Activated naive CD4-positive, alpha-beta T cell treated with anti-CD3 and anti-CD28 coated beads for 36 hours (primary cell): ENCODE measurements around the gene VAC14. TPM values are rescaled to one million over a fixed set of nuclear protein-coding genes. Genes with fewer than 3 reads are reported as not detected.
"Not testable (repeated sequence)": the region's sequence is repeated elsewhere in the genome, so short reads cannot be mapped to it uniquely, and the experiment has no call there.

ENCODE experiments used
- CTCF ChIA-PET: fragments of 350-600 bp; sonication (Branson Sonifier 250); formaldehyde crosslinking; loops from one replicate; lab custom pipeline; 2021; ENCODE audit warnings: antibody characterized with exemption; lab: Charles Lee
- DNase-seq: peaks from one replicate; pipeline ENCODE4 v3.0.0-alpha.2; 2020
- H3K27ac Mint-ChIP-seq: one replicate; pipeline ENCODE4 v1.8.0; 2021; ENCODE audit warnings: mild to moderate bottlenecking, mixed read lengths
- H3K27me3 Mint-ChIP-seq: one replicate; pipeline ENCODE4 v1.8.0; 2021; ENCODE audit warnings: low read depth, mixed read lengths
- H3K36me3 Mint-ChIP-seq: one replicate; pipeline ENCODE4 v1.8.0; 2021; ENCODE audit warnings: low read depth, mixed read lengths
- H3K4me1 Mint-ChIP-seq: one replicate; pipeline ENCODE4 v1.8.0; 2021; ENCODE audit warnings: low read depth, mixed read lengths
- H3K4me3 Mint-ChIP-seq: one replicate; pipeline ENCODE4 v1.8.0; 2021; ENCODE audit warnings: mild to moderate bottlenecking, moderate library complexity, mixed read lengths
- H3K9me3 Mint-ChIP-seq: one replicate; pipeline ENCODE4 v1.8.0; 2021; ENCODE audit warnings: mixed read lengths
- intact Hi-C: fragments of 100-400 bp; cut with micrococcal nuclease; formaldehyde crosslinking; loops from one replicate; pipeline ENCODE4 v1.15.1; 2023
- total RNA-seq, 2 experiments: library from RNA; stranded (reverse); gene quantifications; one replicate each; pipeline ENCODE4 v1.2.3, GENCODE V29; 2021

VAC14 gene
- total RNA-seq, 2 experiments from 2014 or later: 19.6 to 20.6 TPM

DNA sequence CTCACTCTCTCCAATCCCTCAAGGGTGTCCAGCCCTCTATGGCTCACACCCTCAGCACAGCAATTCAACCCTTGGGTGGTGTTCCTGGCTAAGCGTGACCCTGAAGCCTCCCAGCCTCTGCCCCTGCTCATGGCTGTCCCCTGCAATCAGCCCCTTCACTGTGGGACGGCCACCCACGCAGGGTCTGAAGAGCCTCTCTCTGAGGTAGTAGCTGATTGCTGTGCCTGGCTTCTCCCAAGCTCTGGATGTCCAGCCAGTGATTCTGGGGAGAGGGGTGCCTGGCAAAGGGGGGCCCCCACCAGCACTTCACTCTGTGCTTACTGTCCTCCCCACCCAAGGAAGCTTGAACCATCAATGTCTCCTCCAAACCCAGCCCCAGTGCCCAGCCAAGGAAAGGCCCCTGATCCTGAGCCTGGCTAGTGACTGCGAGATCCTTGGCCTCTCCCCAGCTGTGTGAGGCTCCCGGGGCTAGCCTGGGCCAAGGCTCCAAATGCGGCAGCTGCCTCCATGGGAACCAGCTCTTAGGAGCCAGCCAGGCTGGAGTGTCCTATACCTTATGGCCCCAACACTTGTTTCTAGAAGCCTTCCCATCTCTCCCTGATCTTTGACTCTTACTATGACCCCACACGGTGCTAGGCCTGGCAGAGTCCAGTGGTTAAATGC, 125.0 kb downstream of the VAC14 start:
- no peaks in the 10 kb centered on the region for H3K27me3 Mint-ChIP-seq
- H3K27ac Mint-ChIP-seq: no peak overlapping the region
- H3K9me3 Mint-ChIP-seq: no peaks in the 10 kb centered on the region
- DNase-seq: no peak
- no peaks in the 10 kb centered on the region for H3K36me3 Mint-ChIP-seq
- CTCF ChIA-PET: interaction anchor here (0.6 to 9.3 kb wide), 4 partner anchors 22 to 220 kb away, joined by 3 to 70 read pairs (median 3); no protein-coding TSS in a partner anchor
- no peak overlapping the region for H3K4me3 Mint-ChIP-seq
- intact Hi-C loops: no loop called here
- H3K4me1 Mint-ChIP-seq: no peaks in the 10 kb centered on the region

DNA sequence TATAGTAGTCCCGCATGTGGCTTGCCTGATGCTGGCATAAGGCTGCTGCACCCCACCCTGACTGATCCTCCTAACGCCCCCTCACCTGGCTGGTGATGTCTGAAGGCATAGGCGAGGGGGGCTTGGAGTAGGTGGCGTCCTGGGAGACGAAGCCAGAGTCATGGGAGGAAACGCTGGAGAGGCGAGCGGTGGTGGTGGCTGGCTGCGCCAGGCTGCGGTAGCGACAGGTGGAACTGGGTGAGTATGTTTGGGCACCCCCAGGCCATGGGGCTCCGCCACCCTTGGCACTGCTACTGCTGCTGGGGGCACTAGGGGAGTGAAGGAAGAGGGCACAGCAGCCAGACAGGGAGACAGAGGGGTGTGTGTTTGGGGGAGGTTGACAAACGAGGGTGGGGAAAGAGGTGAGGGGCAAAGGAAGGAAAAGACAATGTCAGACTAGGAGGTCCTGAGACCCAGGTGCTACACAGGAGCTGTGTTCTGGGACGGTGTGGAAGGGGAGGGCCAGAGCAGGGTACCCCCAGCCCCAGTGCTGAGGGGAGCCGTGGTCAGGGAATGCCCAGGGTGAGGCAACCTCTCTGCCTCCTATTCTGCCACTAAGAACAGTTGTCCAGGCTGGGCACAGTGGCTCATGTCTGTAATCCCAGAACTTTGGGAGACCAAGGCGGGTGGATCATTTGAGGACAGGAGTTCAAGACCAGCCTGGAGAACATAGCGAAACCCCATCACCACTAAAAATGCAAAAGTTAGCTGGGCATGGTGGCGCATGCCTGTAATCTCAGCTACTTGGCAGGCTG, 126.5 kb downstream of the VAC14 start:
- CTCF ChIA-PET: interaction anchor here (0.7 to 1.6 kb wide), 2 partner anchors 95 to 97 kb away, joined by 3 to 7 read pairs; no protein-coding TSS in a partner anchor
- H3K36me3 Mint-ChIP-seq: peaks cover 1% of the 10 kb centered on the region
- no peak overlapping the region for H3K4me3 Mint-ChIP-seq
- DNase-seq: no peak
- no peaks in the 10 kb centered on the region for H3K27me3 Mint-ChIP-seq
- H3K9me3 Mint-ChIP-seq: no peaks in the 10 kb centered on the region
- no peak overlapping the region for H3K27ac Mint-ChIP-seq
- intact Hi-C loops: no loop called here
- H3K4me1 Mint-ChIP-seq: no peaks in the 10 kb centered on the region

DNA sequence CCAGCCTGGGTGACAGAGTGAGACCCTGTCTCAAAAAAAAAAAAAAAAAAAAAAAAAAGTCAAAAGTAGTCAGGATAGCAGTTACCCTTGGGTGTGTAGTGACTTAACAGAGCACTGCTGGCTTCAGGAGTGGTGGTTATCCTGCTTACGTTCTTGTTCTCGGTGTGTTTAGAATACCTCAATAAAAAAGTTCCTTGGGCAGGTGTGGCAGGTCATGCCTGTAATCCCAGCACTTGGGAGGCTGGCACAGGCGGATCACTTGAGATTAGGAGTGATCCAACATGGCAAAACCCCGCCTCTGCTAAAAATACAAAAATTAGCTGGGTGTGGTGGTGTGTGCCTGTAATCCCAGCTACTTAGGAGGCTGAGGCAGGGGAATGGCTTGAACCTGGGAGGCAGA, 130.0 kb downstream of the VAC14 start:
- DNase-seq, H3K4me1 Mint-ChIP-seq, H3K27me3 Mint-ChIP-seq, CTCF ChIA-PET, H3K9me3 Mint-ChIP-seq, H3K36me3 Mint-ChIP-seq, H3K27ac Mint-ChIP-seq, H3K4me3 Mint-ChIP-seq, intact Hi-C loops: not testable (repeated sequence)

GRCh38 chr16:70670175-70670574, 130.8 kb downstream of the VAC14 start:
- H3K4me3 Mint-ChIP-seq: no peak overlapping the region
- H3K4me1 Mint-ChIP-seq: no peaks in the 10 kb centered on the region
- no peaks in the 10 kb centered on the region for H3K27me3 Mint-ChIP-seq
- CTCF ChIA-PET: no interaction called here
- peaks cover 7% of the 10 kb centered on the region for H3K36me3 Mint-ChIP-seq
- peaks cover 4% of the 10 kb centered on the region for H3K9me3 Mint-ChIP-seq
- no peak overlapping the region for H3K27ac Mint-ChIP-seq
- intact Hi-C loops: no loop called here
- no peak for DNase-seq

DNA sequence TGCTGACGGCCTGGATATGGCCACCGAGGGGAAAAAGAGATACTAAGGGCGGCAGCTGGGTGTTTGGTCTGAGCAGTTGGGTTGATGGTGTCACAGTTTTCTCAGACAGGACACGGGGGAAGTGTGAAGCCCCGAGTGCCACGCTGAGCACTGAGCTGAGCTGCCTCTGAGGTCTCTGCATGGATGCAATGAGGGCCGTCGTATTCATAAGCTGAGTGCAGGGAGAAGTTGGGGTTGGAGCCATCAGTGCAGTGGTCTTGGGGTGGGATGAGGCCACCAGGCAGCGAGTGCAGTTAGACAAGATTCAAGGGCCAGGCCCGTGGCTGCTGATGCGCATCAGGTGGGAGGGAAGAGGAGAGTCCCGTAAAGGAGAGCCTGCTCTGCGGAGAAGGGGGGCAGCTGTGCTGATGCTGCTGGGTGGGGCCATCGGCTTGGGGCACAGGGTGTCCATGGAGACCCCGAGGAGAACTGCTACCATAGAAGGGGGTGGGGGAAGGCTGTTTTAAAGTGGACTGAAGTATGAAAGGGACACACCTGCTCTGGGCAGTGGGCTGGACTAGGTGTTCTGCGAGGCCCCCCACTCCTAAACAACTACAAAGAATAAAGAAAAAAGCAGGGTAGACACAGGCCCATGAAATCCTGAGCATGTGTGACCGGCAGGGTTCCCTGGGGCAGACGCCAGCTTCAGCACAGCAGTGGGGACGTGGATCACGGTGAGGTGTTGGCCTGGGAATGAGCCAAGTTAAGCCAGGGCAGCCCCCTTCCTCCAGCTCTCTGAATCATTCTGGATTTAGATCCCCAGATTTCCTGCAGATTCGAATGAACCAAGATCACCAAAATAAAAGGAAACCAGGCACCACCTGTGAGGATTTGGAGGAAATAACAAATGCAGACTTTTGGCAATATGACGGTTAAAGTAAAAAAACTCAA, 134.9 kb downstream of the VAC14 start:
- H3K36me3 Mint-ChIP-seq: peaks cover 7% of the 10 kb centered on the region
- DNase-seq: no peak

DNA sequence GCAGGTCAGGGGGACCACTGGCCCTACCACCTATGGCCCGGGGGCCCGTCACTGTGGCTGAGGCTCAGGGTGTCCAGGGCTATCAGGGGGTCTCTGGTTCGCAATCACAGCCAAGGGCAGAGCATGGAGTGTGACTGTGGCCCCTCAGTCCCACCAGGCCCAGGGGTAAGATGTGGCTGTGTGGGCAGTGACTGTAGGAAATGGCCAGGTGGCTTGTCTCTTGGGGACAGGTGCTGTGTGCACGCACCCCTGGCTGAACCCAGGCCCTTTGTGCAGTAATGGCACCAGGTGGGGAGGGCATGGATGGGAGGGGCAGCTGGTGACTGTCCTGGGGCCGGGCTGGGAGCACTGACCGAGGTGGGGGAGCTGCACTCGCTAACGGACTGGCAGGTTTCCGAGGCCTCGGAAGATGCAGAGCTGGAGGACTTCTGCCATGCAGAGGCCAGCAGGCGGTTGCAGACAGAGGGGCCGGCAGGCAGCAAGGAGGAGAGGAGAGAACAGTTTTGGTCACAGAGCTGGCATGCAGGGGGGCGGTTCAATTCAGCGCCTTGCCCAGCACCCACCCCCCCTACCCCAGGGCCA, 135.8 kb downstream of the VAC14 start:
- H3K4me1 Mint-ChIP-seq: no peaks in the 10 kb centered on the region
- H3K36me3 Mint-ChIP-seq: peaks cover 6% of the 10 kb centered on the region
- no peak overlapping the region for H3K27ac Mint-ChIP-seq
- no peaks in the 10 kb centered on the region for H3K27me3 Mint-ChIP-seq
- peaks cover 4% of the 10 kb centered on the region for H3K9me3 Mint-ChIP-seq
- no peak overlapping the region for H3K4me3 Mint-ChIP-seq
- CTCF ChIA-PET: no interaction called here
- DNase-seq: no peak
- intact Hi-C loops: no loop called here

More for the DNA sequence above, 134.9 kb downstream of the VAC14 start:
- CTCF ChIA-PET: interaction anchor here (1.0 kb wide), 1 partner anchor 13 kb away, joined by 5 read pairs; no protein-coding TSS in a partner anchor
- no peak overlapping the region for H3K27ac Mint-ChIP-seq
- intact Hi-C loops: no loop called here
- H3K9me3 Mint-ChIP-seq: peaks cover 4% of the 10 kb centered on the region
- no peak overlapping the region for H3K4me3 Mint-ChIP-seq
- no peaks in the 10 kb centered on the region for H3K27me3 Mint-ChIP-seq
- no peaks in the 10 kb centered on the region for H3K4me1 Mint-ChIP-seq

- Mint-ChIP-seq H3K9me3 (peaks cover 4% of the 10 kb centered on the region), H3K27me3 (no peaks in the 10 kb centered on the region), H3K36me3 (peaks cover 6% of the 10 kb centered on the region), H3K4me1 (no peaks in the 10 kb centered on the region), H3K27ac (no peak overlapping the region), H3K4me3 (no peak overlapping the region)
- intact Hi-C loops: no loop called here
- CTCF ChIA-PET: no interaction called here
- DNase-seq: no peak
Measured at GRCh38 chr16:70664325-70665112, 136.4 kb downstream of the VAC14 start.

GRCh38 chr16:70663524-70664324, 137.2 kb downstream of the VAC14 start:
- no peak overlapping the region for H3K4me3 Mint-ChIP-seq
- no peak for DNase-seq
- intact Hi-C loops: no loop called here
- no peaks in the 10 kb centered on the region for H3K4me1 Mint-ChIP-seq
- CTCF ChIA-PET: no interaction called here
- no peak overlapping the region for H3K27ac Mint-ChIP-seq
- H3K36me3 Mint-ChIP-seq: peaks cover 3% of the 10 kb centered on the region
- H3K9me3 Mint-ChIP-seq: peaks cover under 1% of the 10 kb centered on the region
- H3K27me3 Mint-ChIP-seq: no peaks in the 10 kb centered on the region

DNA sequence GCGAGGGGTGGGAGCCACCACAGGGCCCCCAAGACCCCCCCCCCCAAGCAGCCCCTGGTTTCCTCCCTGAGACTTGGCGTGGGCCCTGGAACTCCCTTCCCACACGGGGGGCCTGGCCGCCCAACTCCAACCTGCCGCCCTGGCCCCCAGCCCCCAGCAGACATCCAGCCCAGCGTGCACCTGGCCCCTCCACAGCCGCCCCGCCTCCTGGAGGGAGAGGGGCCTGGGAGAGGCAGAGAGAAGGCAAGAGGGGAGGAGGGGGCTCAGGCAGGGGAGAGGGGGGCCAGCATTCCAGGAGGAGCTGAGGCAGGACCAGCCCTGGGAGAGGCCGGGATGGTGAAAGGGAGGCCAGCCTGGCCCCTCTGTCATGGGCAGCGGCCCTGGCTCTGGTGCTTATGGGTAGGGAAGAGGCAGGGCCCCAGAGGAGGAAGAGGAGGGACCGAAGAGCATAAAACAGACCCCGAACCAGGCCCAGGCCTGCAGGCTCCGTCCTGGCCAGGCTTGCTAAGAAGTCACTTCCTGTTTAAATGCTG, 137.9 kb downstream of the VAC14 start:
- H3K27ac Mint-ChIP-seq: no peak overlapping the region
- no peak for DNase-seq
- CTCF ChIA-PET: interaction anchor here (1.3 kb wide), 1 partner anchor 9 kb away, joined by 4 read pairs; no protein-coding TSS in a partner anchor
- H3K9me3 Mint-ChIP-seq: no peaks in the 10 kb centered on the region
- no peak overlapping the region for H3K4me3 Mint-ChIP-seq
- H3K27me3 Mint-ChIP-seq: no peaks in the 10 kb centered on the region
- intact Hi-C loops: no loop called here
- H3K4me1 Mint-ChIP-seq: no peaks in the 10 kb centered on the region
- H3K36me3 Mint-ChIP-seq: peaks cover 3% of the 10 kb centered on the region

DNA sequence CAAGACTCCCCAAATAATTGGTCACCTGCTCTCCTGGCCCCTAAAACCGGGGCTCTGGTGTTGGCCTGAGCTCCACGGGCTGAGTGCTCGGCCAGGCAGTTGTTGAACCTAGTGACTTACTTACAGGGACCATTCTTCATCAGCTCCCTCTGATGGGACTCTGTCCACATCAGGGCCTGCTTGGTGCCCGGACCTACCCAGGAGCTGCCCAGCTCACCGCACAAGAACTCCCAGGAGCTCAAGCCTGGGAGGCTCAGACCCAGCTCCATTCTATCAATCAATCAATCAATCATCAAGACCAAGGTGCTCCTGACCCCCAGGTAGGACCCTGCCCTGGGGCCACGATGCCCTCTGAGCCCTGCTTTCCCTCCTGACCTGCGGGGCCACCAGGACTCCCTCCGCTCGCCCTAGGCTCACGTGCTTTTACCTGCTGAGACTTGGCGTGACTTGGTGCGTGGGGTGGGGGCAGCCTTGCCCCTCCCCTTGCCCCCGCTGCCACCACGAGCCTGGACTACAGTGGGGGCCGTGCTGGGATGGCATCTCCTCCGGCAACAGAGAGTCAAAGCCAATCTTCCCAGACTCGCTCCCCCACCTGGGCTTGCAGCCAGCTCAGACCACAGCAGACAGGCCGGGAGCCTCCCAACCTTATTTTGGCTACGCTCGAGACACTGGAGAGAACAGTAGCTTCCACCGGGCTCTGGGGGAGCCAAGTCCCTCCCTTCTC, 138.9 kb downstream of the VAC14 start:
- CTCF ChIA-PET: interaction anchor here (1.3 kb wide), 1 partner anchor 8 kb away, joined by 4 read pairs; no protein-coding TSS in a partner anchor
- Mint-ChIP-seq H3K27ac (no peak overlapping the region), H3K4me1 (no peaks in the 10 kb centered on the region), H3K4me3 (no peak overlapping the region), H3K9me3 (no peaks in the 10 kb centered on the region), H3K27me3 (no peaks in the 10 kb centered on the region), H3K36me3 (peaks cover 3% of the 10 kb centered on the region)
- intact Hi-C loops: no loop called here
- DNase-seq: no peak
